Measurements from ENCODE around the gene ROM1.

DNA sequence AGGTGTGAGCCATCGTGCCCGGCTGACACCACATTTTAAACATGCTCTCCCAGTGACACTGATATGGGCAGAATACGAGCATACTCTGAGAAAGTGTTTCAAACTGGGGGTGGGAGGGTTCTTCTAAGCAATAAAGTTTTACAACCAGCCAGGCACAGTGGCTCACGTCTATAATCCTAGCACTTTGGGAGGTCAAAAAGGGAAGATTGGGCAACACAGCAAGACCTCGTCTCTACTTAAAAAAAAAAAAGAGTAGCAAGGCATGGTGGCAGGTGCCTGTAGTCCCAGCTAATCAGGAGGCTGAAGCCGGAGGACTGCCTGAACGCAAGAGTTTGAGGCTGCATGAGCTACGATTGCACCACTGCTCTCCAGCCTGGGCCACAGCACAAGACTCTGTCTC lies 31.2 kb downstream of the ROM1 start:
- TF ChIP-seq, protein P1, sequence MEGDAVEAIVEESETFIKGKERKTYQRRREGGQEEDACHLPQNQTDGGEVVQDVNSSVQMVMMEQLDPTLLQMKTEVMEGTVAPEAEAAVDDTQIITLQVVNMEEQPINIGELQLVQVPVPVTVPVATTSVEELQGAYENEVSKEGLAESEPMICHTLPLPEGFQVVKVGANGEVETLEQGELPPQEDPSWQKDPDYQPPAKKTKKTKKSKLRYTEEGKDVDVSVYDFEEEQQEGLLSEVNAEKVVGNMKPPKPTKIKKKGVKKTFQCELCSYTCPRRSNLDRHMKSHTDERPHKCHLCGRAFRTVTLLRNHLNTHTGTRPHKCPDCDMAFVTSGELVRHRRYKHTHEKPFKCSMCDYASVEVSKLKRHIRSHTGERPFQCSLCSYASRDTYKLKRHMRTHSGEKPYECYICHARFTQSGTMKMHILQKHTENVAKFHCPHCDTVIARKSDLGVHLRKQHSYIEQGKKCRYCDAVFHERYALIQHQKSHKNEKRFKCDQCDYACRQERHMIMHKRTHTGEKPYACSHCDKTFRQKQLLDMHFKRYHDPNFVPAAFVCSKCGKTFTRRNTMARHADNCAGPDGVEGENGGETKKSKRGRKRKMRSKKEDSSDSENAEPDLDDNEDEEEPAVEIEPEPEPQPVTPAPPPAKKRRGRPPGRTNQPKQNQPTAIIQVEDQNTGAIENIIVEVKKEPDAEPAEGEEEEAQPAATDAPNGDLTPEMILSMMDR (IDR thresholded peaks at IDR 0.05), result no peak
- TF ChIP-seq, protein P2, sequence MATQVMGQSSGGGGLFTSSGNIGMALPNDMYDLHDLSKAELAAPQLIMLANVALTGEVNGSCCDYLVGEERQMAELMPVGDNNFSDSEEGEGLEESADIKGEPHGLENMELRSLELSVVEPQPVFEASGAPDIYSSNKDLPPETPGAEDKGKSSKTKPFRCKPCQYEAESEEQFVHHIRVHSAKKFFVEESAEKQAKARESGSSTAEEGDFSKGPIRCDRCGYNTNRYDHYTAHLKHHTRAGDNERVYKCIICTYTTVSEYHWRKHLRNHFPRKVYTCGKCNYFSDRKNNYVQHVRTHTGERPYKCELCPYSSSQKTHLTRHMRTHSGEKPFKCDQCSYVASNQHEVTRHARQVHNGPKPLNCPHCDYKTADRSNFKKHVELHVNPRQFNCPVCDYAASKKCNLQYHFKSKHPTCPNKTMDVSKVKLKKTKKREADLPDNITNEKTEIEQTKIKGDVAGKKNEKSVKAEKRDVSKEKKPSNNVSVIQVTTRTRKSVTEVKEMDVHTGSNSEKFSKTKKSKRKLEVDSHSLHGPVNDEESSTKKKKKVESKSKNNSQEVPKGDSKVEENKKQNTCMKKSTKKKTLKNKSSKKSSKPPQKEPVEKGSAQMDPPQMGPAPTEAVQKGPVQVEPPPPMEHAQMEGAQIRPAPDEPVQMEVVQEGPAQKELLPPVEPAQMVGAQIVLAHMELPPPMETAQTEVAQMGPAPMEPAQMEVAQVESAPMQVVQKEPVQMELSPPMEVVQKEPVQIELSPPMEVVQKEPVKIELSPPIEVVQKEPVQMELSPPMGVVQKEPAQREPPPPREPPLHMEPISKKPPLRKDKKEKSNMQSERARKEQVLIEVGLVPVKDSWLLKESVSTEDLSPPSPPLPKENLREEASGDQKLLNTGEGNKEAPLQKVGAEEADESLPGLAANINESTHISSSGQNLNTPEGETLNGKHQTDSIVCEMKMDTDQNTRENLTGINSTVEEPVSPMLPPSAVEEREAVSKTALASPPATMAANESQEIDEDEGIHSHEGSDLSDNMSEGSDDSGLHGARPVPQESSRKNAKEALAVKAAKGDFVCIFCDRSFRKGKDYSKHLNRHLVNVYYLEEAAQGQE (IDR thresholded peaks at IDR 0.05; ENCODE audit: insufficient read depth in 1 of 2, low read depth in 2 of 2, low read length in 1 of 2), result no peak
- no peak for TF ChIP-seq POLR2AphosphoS5 (IDR thresholded peaks at IDR 0.05; ENCODE audit: low read depth, low read length)

All from Panc1 (cell line).